CD14-positive monocyte (primary cell): ENCODE results near the gene SLC17A7. TPM values are rescaled to one million over a fixed set of nuclear protein-coding genes. Genes with fewer than 3 reads are reported as not detected.

Experiments
- DNase-seq, 3 donors: peaks; one replicate each; pipeline ENCODE4 v3.0.0-alpha.2; 2011 to 2022
- H2AFZ ChIP-seq: 2 replicates; pipeline ENCODE4 v1.6.0; 2012; ENCODE audit warnings: mild to moderate bottlenecking, low read depth, low read length, inconsistent platforms; ENCODE audit not compliant: insufficient read depth, poor library complexity, severe bottlenecking
- H3K27ac ChIP-seq, 2 donors: 1 replicate in 1 of 2; 2 replicates in 1 of 2; pipeline ENCODE4 v1.5.1; 2012 to 2013; ENCODE audit warnings: low read length in 2 of 2, control low read depth in 1 of 2, inconsistent platforms in 1 of 2, low read depth in 1 of 2, mild to moderate bottlenecking in 1 of 2
- H3K27me3 ChIP-seq, 2 donors: one replicate each; pipeline versions ENCODE4 v1.6.0 to v1.6.1; 2011 to 2013; ENCODE audit warnings: low read length in 2 of 2; ENCODE audit not compliant: control insufficient read depth in 2 of 2, insufficient read depth in 2 of 2
- H3K36me3 ChIP-seq, 2 donors: replicated peaks in 1 of 2; 1 replicate in 1 of 2; 2 replicates in 1 of 2; pipeline versions ENCODE4 v1.5.1 to v1.6.1; 2012 to 2013; ENCODE audit warnings: low read length in 2 of 2, control low read depth in 1 of 2, inconsistent platforms in 1 of 2, mild to moderate bottlenecking in 1 of 2; ENCODE audit not compliant: insufficient read depth in 2 of 2, control insufficient read depth in 1 of 2
- H3K4me1 ChIP-seq, 2 donors: 1 replicate in 1 of 2; 2 replicates in 1 of 2; pipeline versions ENCODE4 v1.5.1 to v1.6.1; 2012 to 2013; ENCODE audit warnings: low read length in 2 of 2, control low read depth in 1 of 2, inconsistent platforms in 1 of 2, mild to moderate bottlenecking in 1 of 2, moderate library complexity in 1 of 2; ENCODE audit not compliant: insufficient read depth in 2 of 2, control insufficient read depth in 1 of 2
- H3K4me2 ChIP-seq: replicated peaks from 2 replicates; pipeline ENCODE3; 2012; ENCODE audit warnings: low read length, moderate library complexity, mild to moderate bottlenecking; ENCODE audit not compliant: poor library complexity, severe bottlenecking; ENCODE audit errors: extremely low read depth
- H3K4me3 ChIP-seq, 3 experiments: fragments of 200-600 bp in 1 of 3; sonication (generic) in 1 of 3; replicated peaks in 1 of 3; 1 replicate in 2 of 3; 2 replicates in 1 of 3; pipeline ENCODE4 v1.5.1; 2011 to 2013; ENCODE audit warnings: low read length in 3 of 3, mild to moderate bottlenecking in 3 of 3, control low read depth in 2 of 3, low read depth in 2 of 3, inconsistent platforms in 1 of 3, moderate library complexity in 1 of 3
- H3K79me2 ChIP-seq: 2 replicates; pipeline ENCODE4 v1.6.0; 2012; ENCODE audit warnings: mild to moderate bottlenecking, control low read depth, inconsistent platforms, low read length, moderate library complexity; ENCODE audit not compliant: insufficient read depth
- H3K9ac ChIP-seq: 2 replicates; pipeline ENCODE4 v1.6.0; 2017; ENCODE audit warnings: low read length, mild to moderate bottlenecking; ENCODE audit not compliant: insufficient read depth, poor library complexity, severe bottlenecking
- H3K9me3 ChIP-seq, 2 donors: replicated peaks in 1 of 2; 1 replicate in 1 of 2; 2 replicates in 1 of 2; pipeline versions ENCODE4 v1.5.1 to v1.6.1; 2012 to 2013; ENCODE audit warnings: low read length in 2 of 2, control low read depth in 1 of 2; ENCODE audit not compliant: control insufficient read depth in 1 of 2, insufficient read depth in 1 of 2
- H4K20me1 ChIP-seq: 2 replicates; pipeline ENCODE4 v1.6.0; 2012; ENCODE audit warnings: mild to moderate bottlenecking, low read length, control low read depth, moderate library complexity; ENCODE audit not compliant: insufficient read depth
- H3K27ac Mint-ChIP-seq, 7 donors: one replicate each; pipeline ENCODE4 v1.8.0; 2020; ENCODE audit warnings: mild to moderate bottlenecking in 7 of 7, mixed read lengths in 7 of 7, moderate library complexity in 6 of 7, inconsistent platforms in 2 of 7
- H3K27me3 Mint-ChIP-seq, 3 donors: one replicate each; pipeline ENCODE4 v1.8.0; 2021 to 2022; ENCODE audit warnings: low read depth in 3 of 3, mild to moderate bottlenecking in 3 of 3, mixed read lengths in 3 of 3, moderate library complexity in 3 of 3, inconsistent platforms in 1 of 3
- H3K36me3 Mint-ChIP-seq, 2 donors: one replicate each; pipeline ENCODE4 v1.8.0; 2020; ENCODE audit warnings: mixed read lengths in 2 of 2, inconsistent platforms in 1 of 2, mild to moderate bottlenecking in 1 of 2
- H3K4me1 Mint-ChIP-seq: one replicate; pipeline ENCODE4 v1.8.0; 2020; ENCODE audit warnings: mild to moderate bottlenecking, mixed read lengths
- H3K4me3 Mint-ChIP-seq, 2 donors: one replicate each; pipeline ENCODE4 v1.8.0; 2020; ENCODE audit warnings: mild to moderate bottlenecking in 2 of 2, mixed read lengths in 2 of 2, moderate library complexity in 1 of 2
- H3K9me3 Mint-ChIP-seq, 7 donors: one replicate each; pipeline ENCODE4 v1.8.0; 2020 to 2022; ENCODE audit warnings: mixed read lengths in 7 of 7, mild to moderate bottlenecking in 6 of 7, moderate library complexity in 6 of 7, inconsistent platforms in 2 of 7
- WGBS: methylation state at CpG from one replicate; pipeline ENCODE4 v1.1.5; 2013; ENCODE audit warnings: missing lambda C conversion rate; ENCODE audit not compliant: insufficient coverage; 5-methylcytosine and 5-hydroxymethylcytosine counted together
- intact Hi-C, 2 donors: fragments of 100-400 bp; cut with micrococcal nuclease; formaldehyde crosslinking; loops; one replicate each; pipeline versions ENCODE4 v1.15.0 to v1.15.1; 2023
- polyA plus RNA-seq, 3 donors: library from polyadenylated mRNA; depleted of rRNA in 1 of 3; unstranded in 2 of 3; stranded (reverse) in 1 of 3; fragments of 300-500 nt in 2 of 3; fragments of >200 nt in 1 of 3; fragmentation: Illumina TruSeq in 2 of 3; gene quantifications; 1 replicate in 2 of 3; 2 replicates in 1 of 3; pipeline ENCODE4 v1.2.3, GENCODE V29; 2012 to 2021
- TF ChIP-seq, protein P1 (sequence below): fragments of 200-600 bp; IDR thresholded peaks from one replicate; pipeline ENCODE4 v1.8.0; 2022; ENCODE audit warnings: antibody characterized with exemption, mild to moderate bottlenecking

SLC17A7 gene
- polyA plus RNA-seq, 3 donors = 0.04 to 0.09 TPM; not detected in 1

GRCh38 chr19:49463960-49464740 is 22.8 kb upstream of the SLC17A7 start:
- no peak overlapping the region for H3K4me3 Mint-ChIP-seq
- Histone ChIP-seq H3K79me2 (no peaks in the 10 kb centered on the region), H4K20me1 (no peaks in the 10 kb centered on the region), H3K36me3 (peaks cover 46% of the 10 kb centered on the region in 2 donors), H3K4me2 (no peak overlapping the region), H3K9me3 (no peaks in the 10 kb centered on the region), H3K27ac (no peak overlapping the region), H3K9ac (no peak overlapping the region), H3K4me3 (no peak overlapping the region), H2AFZ (no peak overlapping the region), H3K27me3 (no peaks in the 10 kb centered on the region), H3K4me1 (peaks cover 8 to 10% of the 10 kb centered on the region in 2 donors)
- H3K27ac Mint-ChIP-seq = peak overlapping the region in 2 of 7 donors; percentile 50 to 82
- no peak for DNase-seq
- WGBS = 96% methylated on average over 34 of the region's 39 CpGs
- intact Hi-C loops = no loop called here
- H3K9me3 Mint-ChIP-seq = no peaks in the 10 kb centered on the region
- H3K27me3 Mint-ChIP-seq = no peaks in the 10 kb centered on the region
- peaks cover 34 to 61% of the 10 kb centered on the region in 2 donors for H3K36me3 Mint-ChIP-seq
- peaks cover 7% of the 10 kb centered on the region for H3K4me1 Mint-ChIP-seq
- TF ChIP-seq, protein P1, sequence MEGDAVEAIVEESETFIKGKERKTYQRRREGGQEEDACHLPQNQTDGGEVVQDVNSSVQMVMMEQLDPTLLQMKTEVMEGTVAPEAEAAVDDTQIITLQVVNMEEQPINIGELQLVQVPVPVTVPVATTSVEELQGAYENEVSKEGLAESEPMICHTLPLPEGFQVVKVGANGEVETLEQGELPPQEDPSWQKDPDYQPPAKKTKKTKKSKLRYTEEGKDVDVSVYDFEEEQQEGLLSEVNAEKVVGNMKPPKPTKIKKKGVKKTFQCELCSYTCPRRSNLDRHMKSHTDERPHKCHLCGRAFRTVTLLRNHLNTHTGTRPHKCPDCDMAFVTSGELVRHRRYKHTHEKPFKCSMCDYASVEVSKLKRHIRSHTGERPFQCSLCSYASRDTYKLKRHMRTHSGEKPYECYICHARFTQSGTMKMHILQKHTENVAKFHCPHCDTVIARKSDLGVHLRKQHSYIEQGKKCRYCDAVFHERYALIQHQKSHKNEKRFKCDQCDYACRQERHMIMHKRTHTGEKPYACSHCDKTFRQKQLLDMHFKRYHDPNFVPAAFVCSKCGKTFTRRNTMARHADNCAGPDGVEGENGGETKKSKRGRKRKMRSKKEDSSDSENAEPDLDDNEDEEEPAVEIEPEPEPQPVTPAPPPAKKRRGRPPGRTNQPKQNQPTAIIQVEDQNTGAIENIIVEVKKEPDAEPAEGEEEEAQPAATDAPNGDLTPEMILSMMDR = no peak

GRCh38 chr19:49462492-49462891 is 21.2 kb upstream of the SLC17A7 start:
- intact Hi-C loops = no loop called here
- H2AFZ ChIP-seq = no peak overlapping the region
- H3K4me3 Mint-ChIP-seq = no peak overlapping the region

More at GRCh38 chr19:49462492-49462891, 21.2 kb upstream of the SLC17A7 start:
- no peak for DNase-seq
- H3K4me1 Mint-ChIP-seq = no peaks in the 10 kb centered on the region
- no peaks in the 10 kb centered on the region for H3K27me3 ChIP-seq
- WGBS = 98% methylated on average over 10 of the region's 12 CpGs
- no peak overlapping the region for H3K4me3 ChIP-seq
- H3K4me2 ChIP-seq = no peak overlapping the region
- H3K9ac ChIP-seq = no peak overlapping the region
- H4K20me1 ChIP-seq = peaks cover 4% of the 10 kb centered on the region
- no peaks in the 10 kb centered on the region for H3K9me3 ChIP-seq
- H3K27me3 Mint-ChIP-seq = no peaks in the 10 kb centered on the region
- H3K4me1 ChIP-seq = no peaks in the 10 kb centered on the region
- peaks cover 47 to 51% of the 10 kb centered on the region in 2 donors for H3K36me3 ChIP-seq
- TF ChIP-seq, protein P1 = no peak
- H3K36me3 Mint-ChIP-seq = peaks cover 31 to 66% of the 10 kb centered on the region in 2 donors
- H3K27ac ChIP-seq = no peak overlapping the region
- no peaks in the 10 kb centered on the region for H3K79me2 ChIP-seq
- no peaks in the 10 kb centered on the region for H3K9me3 Mint-ChIP-seq
- H3K27ac Mint-ChIP-seq = no peak overlapping the region
